Brain microvascular endothelial cell (primary cell): ENCODE measurements around the gene CTCFL.
"Not testable (repeated sequence)": the region's sequence is repeated elsewhere in the genome, so short reads cannot be mapped to it uniquely, and the experiment has no call there.

ENCODE experiments used
- DNase-seq: peaks from one replicate; pipeline ENCODE4 v3.0.0-alpha.2; 2020
- H3K27ac ChIP-seq: fragments of 250-450 bp; sonication (Bioruptor Pico); 2 replicates; pipeline ENCODE4 v1.5.1; 2020; ENCODE audit warnings: mild to moderate bottlenecking, moderate library complexity
- H3K27me3 ChIP-seq: fragments of 250-450 bp; sonication (Bioruptor Pico); replicated peaks from 2 replicates; pipeline ENCODE4 v1.5.1; 2020; ENCODE audit warnings: mild to moderate bottlenecking
- H3K36me3 ChIP-seq: fragments of 250-450 bp; sonication (Bioruptor Pico); replicated peaks from 2 replicates; pipeline ENCODE4 v1.5.1; 2020; ENCODE audit warnings: mild to moderate bottlenecking
- H3K4me3 ChIP-seq: 2 replicates; pipeline ENCODE4 v1.5.1; 2011; ENCODE audit warnings: low read depth, mild to moderate bottlenecking, control low read depth, low read length, moderate library complexity
- in situ Hi-C: cut with HindIII; loops from 2 replicates; pipeline ENCODE4 v1.10.0; 2017; ENCODE audit warnings: low sequenced_read_pairs, low pct_ligation_motif_present
- TF ChIP-seq, protein P1 (sequence below): IDR thresholded peaks from 2 replicates; pipeline ENCODE4 v1.5.1; 2011; ENCODE audit warnings: low read depth, mild to moderate bottlenecking, moderate library complexity, low read length, control low read depth, inconsistent platforms; ENCODE audit errors: missing control alignments

The CTCFL gene

DNA sequence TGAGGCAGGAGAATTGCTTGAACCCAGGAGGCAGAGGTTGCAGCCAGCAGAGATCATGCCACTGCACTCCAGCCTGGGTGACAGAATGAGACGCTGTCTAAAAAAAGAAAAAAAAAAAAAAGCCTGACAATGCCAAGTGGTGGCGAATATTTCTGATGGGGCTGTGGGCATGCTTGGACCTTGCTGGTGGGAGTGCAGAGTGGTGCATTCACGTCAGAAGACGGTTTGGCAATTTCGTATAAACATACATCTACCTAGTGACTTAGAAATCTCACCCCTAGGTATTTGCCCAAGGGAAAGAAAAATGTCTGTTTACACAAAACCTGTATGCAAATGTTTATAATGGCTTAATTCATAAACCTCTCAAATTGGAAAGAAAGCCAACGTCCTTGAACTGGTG is 33.6 kb downstream of the CTCFL start:
- H3K27me3 ChIP-seq, result no peaks in the 10 kb centered on the region
- in situ Hi-C loops, result no loop called here
- TF ChIP-seq, protein P1, sequence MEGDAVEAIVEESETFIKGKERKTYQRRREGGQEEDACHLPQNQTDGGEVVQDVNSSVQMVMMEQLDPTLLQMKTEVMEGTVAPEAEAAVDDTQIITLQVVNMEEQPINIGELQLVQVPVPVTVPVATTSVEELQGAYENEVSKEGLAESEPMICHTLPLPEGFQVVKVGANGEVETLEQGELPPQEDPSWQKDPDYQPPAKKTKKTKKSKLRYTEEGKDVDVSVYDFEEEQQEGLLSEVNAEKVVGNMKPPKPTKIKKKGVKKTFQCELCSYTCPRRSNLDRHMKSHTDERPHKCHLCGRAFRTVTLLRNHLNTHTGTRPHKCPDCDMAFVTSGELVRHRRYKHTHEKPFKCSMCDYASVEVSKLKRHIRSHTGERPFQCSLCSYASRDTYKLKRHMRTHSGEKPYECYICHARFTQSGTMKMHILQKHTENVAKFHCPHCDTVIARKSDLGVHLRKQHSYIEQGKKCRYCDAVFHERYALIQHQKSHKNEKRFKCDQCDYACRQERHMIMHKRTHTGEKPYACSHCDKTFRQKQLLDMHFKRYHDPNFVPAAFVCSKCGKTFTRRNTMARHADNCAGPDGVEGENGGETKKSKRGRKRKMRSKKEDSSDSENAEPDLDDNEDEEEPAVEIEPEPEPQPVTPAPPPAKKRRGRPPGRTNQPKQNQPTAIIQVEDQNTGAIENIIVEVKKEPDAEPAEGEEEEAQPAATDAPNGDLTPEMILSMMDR, result no peak
- no peak for DNase-seq
- no peak overlapping the region for H3K27ac ChIP-seq
- no peak overlapping the region for H3K4me3 ChIP-seq
- H3K36me3 ChIP-seq, result no peaks in the 10 kb centered on the region

DNA sequence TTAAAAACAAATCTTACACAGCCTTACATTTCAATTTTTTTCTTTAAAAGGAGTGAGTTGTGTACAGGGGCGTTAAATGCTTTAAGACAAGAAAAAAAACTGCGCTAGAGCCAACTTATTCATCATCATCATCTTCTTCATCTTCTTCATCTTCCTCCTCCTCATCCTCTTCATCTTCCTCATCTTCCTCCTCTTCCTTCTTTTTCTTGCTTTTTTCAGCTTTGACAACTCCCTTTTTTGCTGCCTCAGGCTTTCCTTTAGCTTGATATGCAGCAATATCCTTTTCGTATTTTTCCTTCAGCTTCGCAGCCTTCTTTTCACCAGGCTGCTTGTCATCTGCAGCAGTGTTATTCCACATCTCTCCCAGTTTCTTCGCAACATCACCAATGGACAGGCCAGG is 36.7 kb downstream of the CTCFL start:
- H3K36me3 ChIP-seq, DNase-seq, H3K27ac ChIP-seq, H3K27me3 ChIP-seq, in situ Hi-C loops, H3K4me3 ChIP-seq: not testable (repeated sequence)

DNA sequence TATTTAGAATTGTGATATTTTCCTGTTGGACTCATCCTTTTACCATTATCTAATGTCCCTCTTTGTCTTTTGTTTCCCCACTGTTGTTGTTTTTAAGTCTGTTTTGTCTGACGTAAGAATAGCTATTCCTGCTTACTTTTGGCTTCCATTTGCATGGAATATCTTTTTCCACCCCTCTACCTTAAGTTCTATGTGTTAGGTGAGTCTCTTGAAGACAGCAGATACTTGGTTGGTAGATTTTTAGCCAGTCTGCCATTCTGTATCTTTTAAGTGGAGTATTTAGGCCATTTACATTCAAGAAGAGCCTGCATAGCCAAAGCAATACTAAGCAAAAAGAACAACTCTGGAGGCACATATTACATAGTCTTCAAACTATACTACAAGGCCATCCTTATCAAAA is 39.2 kb downstream of the CTCFL start:
- TF ChIP-seq, protein P1, result no peak
- no peak overlapping the region for H3K4me3 ChIP-seq
- no peak overlapping the region for H3K27ac ChIP-seq
- no peaks in the 10 kb centered on the region for H3K27me3 ChIP-seq
- in situ Hi-C loops, result no loop called here
- DNase-seq, result no peak
- H3K36me3 ChIP-seq, result no peaks in the 10 kb centered on the region

DNA sequence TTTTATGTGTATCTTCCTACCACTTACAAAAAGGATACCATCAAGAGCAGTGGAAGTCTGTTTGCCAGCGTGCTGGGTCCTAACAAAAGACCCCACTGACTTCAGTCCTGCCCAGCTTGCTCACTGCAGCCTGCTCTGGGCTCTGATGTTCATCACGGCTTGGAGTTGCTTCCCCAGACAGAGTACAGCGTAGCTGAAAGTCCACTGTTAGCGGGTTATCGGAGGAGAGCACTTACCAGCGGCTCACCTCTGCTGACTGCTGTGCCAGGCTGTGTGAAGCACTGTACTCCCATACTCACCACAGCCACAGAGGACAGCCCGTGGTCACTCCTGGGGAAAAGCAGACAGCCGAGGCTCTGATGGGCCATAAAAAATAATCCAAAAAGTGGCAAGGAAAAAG is 40.2 kb downstream of the CTCFL start:
- Histone ChIP-seq H3K27ac (no peak overlapping the region), H3K36me3 (no peaks in the 10 kb centered on the region), H3K4me3 (no peak overlapping the region), H3K27me3 (no peaks in the 10 kb centered on the region)
- DNase-seq, result no peak
- in situ Hi-C loops, result no loop called here
- TF ChIP-seq, protein P1, result no peak

DNA sequence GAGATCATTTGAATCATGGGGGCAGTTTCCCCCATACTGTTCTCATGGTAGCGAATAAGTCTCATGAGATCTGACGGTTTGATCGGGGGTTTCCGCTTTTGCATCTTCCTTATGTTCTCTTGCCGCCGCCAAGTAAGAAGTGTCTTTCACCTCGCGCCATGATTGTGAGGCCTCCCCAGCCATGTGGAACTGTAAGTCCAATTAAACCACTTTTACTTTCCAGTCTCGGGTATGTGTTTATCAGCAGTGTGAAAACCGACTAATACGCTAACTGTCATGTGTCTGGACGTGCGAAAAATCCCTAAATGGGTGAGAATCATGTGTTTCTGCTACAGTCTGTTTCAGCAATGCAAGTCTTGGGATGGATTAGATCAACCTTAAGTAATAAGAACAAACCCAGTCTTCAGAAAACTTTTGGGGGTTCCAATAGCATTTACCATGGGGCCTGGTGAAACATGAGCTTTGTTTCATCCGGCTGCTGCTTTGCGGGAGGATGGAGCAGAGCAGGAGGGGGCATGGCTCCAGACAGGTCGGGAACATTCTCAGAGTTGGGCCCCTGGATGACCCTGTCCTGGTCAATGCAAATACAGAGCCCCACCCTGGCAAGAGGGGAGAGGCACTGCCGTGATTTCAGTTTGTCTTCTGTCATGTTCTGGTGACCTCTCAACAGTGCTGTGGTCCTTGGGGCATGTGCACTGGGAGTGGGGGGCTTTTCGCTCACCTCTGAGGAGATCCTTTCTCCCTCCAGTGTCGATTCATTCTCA is 41.5 kb downstream of the CTCFL start:
- H3K27me3 ChIP-seq, result no peaks in the 10 kb centered on the region
- no peak for DNase-seq
- TF ChIP-seq, protein P1, result no peak
- H3K27ac ChIP-seq, result no peak overlapping the region
- in situ Hi-C loops, result no loop called here
- H3K36me3 ChIP-seq, result no peaks in the 10 kb centered on the region
- H3K4me3 ChIP-seq, result no peak overlapping the region

DNA sequence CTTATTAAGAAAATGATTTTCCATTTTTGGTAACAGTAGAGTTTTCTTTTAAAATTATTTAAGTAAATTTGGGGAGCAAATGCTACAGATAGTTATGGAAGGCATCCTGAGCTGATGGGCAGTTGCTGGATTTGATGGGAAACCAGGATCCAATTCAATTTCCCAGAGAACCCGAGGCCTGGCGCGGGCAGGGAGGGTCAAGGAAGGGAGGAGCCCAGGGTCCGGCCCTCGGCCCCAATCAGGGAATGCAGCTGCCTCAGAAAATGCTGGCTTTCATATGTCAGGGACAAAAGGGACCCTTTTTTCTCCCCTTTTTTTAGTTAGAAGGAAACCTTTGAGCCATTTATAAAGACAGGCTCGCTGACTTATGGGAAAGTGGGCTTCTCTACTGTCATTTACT is 42.1 kb downstream of the CTCFL start:
- in situ Hi-C loops, result no loop called here
- DNase-seq, result no peak
- TF ChIP-seq, protein P1, result no peak
- Histone ChIP-seq H3K27me3 (no peaks in the 10 kb centered on the region), H3K36me3 (no peaks in the 10 kb centered on the region), H3K4me3 (no peak overlapping the region), H3K27ac (no peak overlapping the region)
